NB4 (cell line): ENCODE data around the gene ENPEP.
A peak's percentile ranks its signal among the peaks of the same experiment; 100 is the strongest.

Experiments
- DNase-seq: peaks from one replicate; pipeline ENCODE4 v3.0.0; 2010; ENCODE audit warnings: low read depth
- H3K4me3 ChIP-seq: one replicate; pipeline ENCODE4 v1.5.1; 2011; ENCODE audit warnings: mild to moderate bottlenecking, low read depth, low read length, moderate library complexity
- MYC ChIP-seq: IDR thresholded peaks from 2 replicates; pipeline ENCODE4 v1.6.1; 2011; ENCODE audit warnings: low read depth, low read length
- POLR2A ChIP-seq: IDR thresholded peaks from 2 replicates; pipeline ENCODE4 v1.6.1; 2011; ENCODE audit warnings: mild to moderate bottlenecking; ENCODE audit not compliant: insufficient read length; ENCODE audit errors: extremely low read depth
- TF ChIP-seq, protein P1 (sequence below): IDR thresholded peaks from 2 replicates; pipeline ENCODE4 v1.6.1; 2011; ENCODE audit warnings: low read depth, low read length
- TF ChIP-seq, protein P2 (sequence below): IDR thresholded peaks from one replicate; pipeline ENCODE4 v1.5.1; 2012; ENCODE audit warnings: low read depth, low read length

ENPEP gene

DNA sequence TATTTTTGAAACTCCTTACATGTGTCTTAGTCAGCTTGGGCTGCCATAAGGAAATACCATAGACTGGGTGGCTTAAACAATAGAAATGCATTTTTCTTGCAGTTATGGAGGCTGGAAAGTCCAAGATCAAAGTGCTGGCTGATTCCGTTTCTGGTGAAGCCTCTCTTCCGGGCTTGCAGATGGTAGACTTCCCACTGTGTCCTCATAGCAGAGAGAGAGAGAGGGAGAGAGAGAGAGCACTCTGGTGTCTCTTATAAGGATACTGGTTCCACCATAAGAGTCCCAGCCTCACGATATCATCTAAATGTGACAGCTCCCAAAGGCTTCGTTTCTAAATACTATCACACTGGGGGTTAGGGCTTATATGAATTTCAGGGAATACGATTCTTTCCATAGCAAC, 39.7 kb downstream of the ENPEP start:
- DNase-seq, result peak; percentile 4
- peak overlapping the region; percentile 51 for H3K4me3 ChIP-seq
- TF ChIP-seq, protein P1, sequence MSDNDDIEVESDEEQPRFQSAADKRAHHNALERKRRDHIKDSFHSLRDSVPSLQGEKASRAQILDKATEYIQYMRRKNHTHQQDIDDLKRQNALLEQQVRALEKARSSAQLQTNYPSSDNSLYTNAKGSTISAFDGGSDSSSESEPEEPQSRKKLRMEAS, result no peak
- TF ChIP-seq MYC (no peak), POLR2A (no peak)
- TF ChIP-seq, protein P2, sequence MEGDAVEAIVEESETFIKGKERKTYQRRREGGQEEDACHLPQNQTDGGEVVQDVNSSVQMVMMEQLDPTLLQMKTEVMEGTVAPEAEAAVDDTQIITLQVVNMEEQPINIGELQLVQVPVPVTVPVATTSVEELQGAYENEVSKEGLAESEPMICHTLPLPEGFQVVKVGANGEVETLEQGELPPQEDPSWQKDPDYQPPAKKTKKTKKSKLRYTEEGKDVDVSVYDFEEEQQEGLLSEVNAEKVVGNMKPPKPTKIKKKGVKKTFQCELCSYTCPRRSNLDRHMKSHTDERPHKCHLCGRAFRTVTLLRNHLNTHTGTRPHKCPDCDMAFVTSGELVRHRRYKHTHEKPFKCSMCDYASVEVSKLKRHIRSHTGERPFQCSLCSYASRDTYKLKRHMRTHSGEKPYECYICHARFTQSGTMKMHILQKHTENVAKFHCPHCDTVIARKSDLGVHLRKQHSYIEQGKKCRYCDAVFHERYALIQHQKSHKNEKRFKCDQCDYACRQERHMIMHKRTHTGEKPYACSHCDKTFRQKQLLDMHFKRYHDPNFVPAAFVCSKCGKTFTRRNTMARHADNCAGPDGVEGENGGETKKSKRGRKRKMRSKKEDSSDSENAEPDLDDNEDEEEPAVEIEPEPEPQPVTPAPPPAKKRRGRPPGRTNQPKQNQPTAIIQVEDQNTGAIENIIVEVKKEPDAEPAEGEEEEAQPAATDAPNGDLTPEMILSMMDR, result no peak

DNA sequence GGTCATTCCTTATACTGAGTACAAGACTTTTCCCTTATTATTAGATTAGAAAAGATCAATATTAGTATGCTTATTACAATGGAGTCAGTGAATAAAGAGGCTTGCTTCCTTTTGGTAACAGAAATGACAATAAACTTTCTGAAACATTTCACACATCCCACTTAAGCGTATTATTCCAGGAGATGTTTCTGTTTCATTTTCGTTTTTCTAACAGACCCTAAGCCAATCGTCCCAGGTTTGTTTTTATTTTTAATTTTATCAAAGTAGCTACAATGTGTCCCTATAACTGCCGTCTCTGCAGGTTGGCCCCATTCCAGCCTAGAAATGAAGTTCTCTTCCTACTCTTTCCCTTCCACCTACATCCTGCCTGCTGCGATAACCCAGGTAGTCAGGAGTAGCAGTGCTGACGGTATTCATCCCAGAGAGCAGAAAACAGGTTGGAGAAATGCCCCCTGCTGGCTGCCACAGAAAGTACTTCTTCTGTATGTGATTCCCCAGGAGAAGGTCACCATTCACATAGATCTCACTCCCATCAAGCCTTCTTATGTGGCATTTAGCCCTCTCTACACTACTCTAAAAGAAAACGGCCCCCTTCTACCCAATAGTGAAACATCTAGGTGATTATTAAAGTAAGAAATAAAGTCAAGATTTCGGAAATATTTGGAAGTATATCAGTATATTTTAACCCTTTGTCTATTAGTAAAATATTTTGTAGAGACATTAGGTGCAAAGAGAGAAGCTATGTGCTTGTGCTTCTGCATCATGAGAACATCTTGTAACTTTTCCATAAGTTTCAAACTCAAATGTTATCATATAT, 40.4 kb downstream of the ENPEP start:
- TF ChIP-seq, protein P1, result no peak
- TF ChIP-seq, protein P2, result peak; percentile 73
- H3K4me3 ChIP-seq, result peak overlapping the region; percentile 51
- peak; percentile 61 for DNase-seq

DNA sequence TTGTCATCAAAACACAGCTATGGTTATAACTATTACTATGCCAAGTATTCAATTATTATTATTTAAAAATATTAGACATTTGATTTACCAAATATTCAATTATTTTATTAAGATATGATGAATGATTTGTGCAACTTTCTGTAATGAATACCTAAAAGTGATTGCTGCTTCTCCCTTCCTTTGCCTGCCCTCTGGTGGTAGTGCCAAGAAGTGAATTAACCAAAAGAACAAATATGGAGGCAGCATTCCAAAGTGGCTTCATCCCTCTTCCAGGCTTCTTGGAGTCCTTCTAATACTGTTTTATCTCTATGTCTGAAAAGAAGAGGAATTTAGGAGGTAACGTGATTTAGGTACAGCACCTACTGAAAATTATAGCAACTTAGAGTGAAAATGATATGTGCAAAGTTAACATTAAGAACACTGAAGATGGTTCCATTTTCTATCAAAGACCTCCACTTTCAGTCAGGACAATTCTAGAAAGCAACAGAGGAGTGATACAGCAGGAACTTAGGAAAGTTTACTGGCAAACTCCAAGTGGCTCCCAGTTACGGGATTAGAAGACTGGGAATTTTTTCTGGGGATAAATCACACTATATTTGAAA, 43.0 kb downstream of the ENPEP start:
- TF ChIP-seq POLR2A (no peak), MYC (no peak)
- TF ChIP-seq, protein P1, result no peak
- TF ChIP-seq, protein P2, result peak; percentile 66
- peak; percentile 11 for DNase-seq
- no peak overlapping the region for H3K4me3 ChIP-seq

DNA sequence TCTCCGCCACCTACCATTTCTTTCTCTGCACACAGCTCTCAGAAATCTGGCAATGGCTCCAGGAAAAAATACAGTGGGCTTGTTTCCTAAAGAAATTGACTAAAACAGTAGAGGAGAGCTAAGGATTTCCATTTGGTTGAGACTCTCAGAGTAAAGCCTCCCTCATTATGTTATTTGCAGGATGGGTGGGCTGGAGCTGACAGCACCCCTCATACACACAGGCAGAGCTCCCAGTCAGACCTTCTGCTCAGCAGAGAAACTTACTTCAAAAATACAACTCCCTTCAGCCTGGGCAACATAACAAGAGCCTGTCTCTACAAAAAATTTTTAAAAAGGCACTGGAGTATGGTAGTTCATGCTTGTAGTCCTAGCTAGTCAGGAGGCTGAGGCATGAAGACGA, 44.9 kb downstream of the ENPEP start:
- TF ChIP-seq, protein P2, result no peak
- TF ChIP-seq MYC, result no peak
- TF ChIP-seq, protein P1, result no peak
- no peak for TF ChIP-seq POLR2A
- H3K4me3 ChIP-seq, result no peak overlapping the region
- no peak for DNase-seq

DNA sequence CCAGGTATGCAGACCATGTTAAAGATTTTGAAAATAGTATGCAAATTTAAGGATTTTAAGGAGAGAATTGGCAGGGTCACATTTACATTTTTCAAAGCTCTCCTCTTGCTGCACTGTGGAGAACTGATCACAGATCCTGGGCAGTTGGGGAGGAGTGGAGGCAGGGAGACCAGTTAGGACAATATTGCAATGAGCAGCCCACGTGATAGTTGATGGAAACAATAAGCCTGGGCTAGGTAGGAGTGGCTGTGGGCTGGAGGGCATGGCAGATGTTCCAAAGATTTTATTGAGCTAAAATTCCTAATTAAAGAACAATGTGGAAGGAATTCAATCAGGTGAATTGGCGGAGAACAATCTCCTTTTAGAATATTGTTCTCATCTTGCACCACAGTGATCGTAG, 50.6 kb downstream of the ENPEP start:
- H3K4me3 ChIP-seq, result no peak overlapping the region
- TF ChIP-seq POLR2A (no peak), MYC (no peak)
- TF ChIP-seq, protein P2, result no peak
- TF ChIP-seq, protein P1, result no peak

More for the DNA sequence above, 50.6 kb downstream of the ENPEP start:
- no peak for DNase-seq
